ENCODE data around the gene PIGP.

DNA sequence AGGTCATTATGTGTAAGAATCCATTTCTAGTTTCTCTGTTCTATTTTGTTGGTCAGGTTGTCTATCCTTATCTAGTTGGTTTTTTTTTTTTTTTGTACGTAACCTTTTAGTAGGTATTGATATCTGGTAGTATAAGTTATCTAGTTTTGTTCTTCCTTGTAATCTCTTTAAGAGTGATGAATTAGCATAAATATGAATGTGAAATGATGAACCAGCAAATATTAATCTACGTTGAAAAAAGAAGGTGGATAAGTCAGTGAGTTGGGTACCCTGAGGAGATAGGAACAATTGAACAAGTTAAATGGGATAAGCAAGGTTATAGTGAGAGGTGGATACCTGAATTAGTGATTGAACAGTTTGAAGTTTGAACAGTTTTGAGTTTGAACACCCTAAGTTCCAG, 34.1 kb upstream of the PIGP start:
- no peak for TF ChIP-seq EZH2 (IDR thresholded peaks at IDR 0.05; ENCODE audit: borderline replicate concordance, insufficient read depth, low read depth, low read length, poor library complexity, severe bottlenecking)
- TF ChIP-seq, protein P1, sequence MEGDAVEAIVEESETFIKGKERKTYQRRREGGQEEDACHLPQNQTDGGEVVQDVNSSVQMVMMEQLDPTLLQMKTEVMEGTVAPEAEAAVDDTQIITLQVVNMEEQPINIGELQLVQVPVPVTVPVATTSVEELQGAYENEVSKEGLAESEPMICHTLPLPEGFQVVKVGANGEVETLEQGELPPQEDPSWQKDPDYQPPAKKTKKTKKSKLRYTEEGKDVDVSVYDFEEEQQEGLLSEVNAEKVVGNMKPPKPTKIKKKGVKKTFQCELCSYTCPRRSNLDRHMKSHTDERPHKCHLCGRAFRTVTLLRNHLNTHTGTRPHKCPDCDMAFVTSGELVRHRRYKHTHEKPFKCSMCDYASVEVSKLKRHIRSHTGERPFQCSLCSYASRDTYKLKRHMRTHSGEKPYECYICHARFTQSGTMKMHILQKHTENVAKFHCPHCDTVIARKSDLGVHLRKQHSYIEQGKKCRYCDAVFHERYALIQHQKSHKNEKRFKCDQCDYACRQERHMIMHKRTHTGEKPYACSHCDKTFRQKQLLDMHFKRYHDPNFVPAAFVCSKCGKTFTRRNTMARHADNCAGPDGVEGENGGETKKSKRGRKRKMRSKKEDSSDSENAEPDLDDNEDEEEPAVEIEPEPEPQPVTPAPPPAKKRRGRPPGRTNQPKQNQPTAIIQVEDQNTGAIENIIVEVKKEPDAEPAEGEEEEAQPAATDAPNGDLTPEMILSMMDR (IDR thresholded peaks at IDR 0.05), result no peak

Data from B cell (primary cell).